Measurements from ENCODE around the gene MED27. TPM values are rescaled to one million over a fixed set of nuclear protein-coding genes. Genes with fewer than 3 reads are reported as not detected.

The MED27 gene
- total and polyA plus RNA-seq, 9 of the 15 experiments (the other 6 are each of a cell fraction or from before 2014, with no cell fraction given), result 24.4 to 91.0 (median 36.1) TPM

- intact Hi-C loops (cut with micrococcal nuclease), result no loop called here
- in situ Hi-C loops (cut with MboI), result no loop called here
- Histone ChIP-seq H3K4me1 (replicated peaks in 1 of 2; ENCODE audit: control insufficient read depth in 2 of 2, insufficient read depth in 2 of 2, low read length in 2 of 2) (peaks cover 0 to 7% of the 10 kb centered on the region in 2 experiments; a peak in 2 of 5 replicates), H3K79me2 (ENCODE audit: control insufficient read depth, insufficient read depth, low read length) (no peaks in the 10 kb centered on the region), H3K36me3 (ENCODE audit: control insufficient read depth, insufficient read depth, low read length) (no peaks in the 10 kb centered on the region), H3K4me3 (no peak overlapping the region), H3K9me3 (replicated peaks; ENCODE audit: control insufficient read depth, insufficient read depth, low read depth, low read length) (no peaks in the 10 kb centered on the region), H3K4me2 (ENCODE audit: insufficient read depth, low read length) (no peak overlapping the region), H3K27me3 (ENCODE audit: control insufficient read depth in 2 of 2, insufficient read depth in 2 of 2, low read length in 2 of 2) (no peaks in the 10 kb centered on the region), H3K27ac (ENCODE audit: extremely low read depth, low read depth, low read length) (no peak overlapping the region), H4K20me1 (replicated peaks; ENCODE audit: control insufficient read depth, insufficient read depth, low read length) (no peaks in the 10 kb centered on the region; the same call in 1 of the 2 replicates), H3K9ac (ENCODE audit: insufficient read depth in 1 of 2, low read depth in 2 of 2, low read length in 2 of 2) (no peak overlapping the region), H3K9me1 (ENCODE audit: control insufficient read depth, insufficient read depth, low read length) (no peaks in the 10 kb centered on the region), H2AFZ (ENCODE audit: low read depth, low read length) (no peak overlapping the region)
- ChIA-PET CTCF (ENCODE audit: low intra/inter-chr PET ratio) (no interaction called here), POLR2A (no interaction called here)
- DNase-seq (ENCODE audit: extremely low read depth in 1 of 4, low spot score in 3 of 4) (peak in 1 of 4 experiments; percentile 15), FAIRE-seq (no peak), ATAC-seq (no peak)
- no TSS peak for BruUV-seq (replicated peaks)
- TF ChIP-seq, protein P1, sequence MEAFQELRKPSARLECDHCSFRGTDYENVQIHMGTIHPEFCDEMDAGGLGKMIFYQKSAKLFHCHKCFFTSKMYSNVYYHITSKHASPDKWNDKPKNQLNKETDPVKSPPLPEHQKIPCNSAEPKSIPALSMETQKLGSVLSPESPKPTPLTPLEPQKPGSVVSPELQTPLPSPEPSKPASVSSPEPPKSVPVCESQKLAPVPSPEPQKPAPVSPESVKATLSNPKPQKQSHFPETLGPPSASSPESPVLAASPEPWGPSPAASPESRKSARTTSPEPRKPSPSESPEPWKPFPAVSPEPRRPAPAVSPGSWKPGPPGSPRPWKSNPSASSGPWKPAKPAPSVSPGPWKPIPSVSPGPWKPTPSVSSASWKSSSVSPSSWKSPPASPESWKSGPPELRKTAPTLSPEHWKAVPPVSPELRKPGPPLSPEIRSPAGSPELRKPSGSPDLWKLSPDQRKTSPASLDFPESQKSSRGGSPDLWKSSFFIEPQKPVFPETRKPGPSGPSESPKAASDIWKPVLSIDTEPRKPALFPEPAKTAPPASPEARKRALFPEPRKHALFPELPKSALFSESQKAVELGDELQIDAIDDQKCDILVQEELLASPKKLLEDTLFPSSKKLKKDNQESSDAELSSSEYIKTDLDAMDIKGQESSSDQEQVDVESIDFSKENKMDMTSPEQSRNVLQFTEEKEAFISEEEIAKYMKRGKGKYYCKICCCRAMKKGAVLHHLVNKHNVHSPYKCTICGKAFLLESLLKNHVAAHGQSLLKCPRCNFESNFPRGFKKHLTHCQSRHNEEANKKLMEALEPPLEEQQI (IDR thresholded peaks at IDR 0.05), result no peak
- TF ChIP-seq CC2D1A (IDR thresholded peaks at IDR 0.05), result no peak
- no peak for TF ChIP-seq HMBOX1 (IDR thresholded peaks at IDR 0.05)
- no peak for TF ChIP-seq PURB (CRISPR knock-in tag; IDR thresholded peaks at IDR 0.05; ENCODE audit: low read depth)
- no peak for TF ChIP-seq BCOR (IDR thresholded peaks at IDR 0.05)
- TF ChIP-seq MYC (IDR thresholded peaks at IDR 0.05; ENCODE audit: low read depth, low read length), result no peak
- no peak for TF ChIP-seq MYC (CRISPR knock-in tag; IDR thresholded peaks at IDR 0.05; ENCODE audit: borderline replicate concordance, low read depth)
- TF ChIP-seq IRF2 (CRISPR knock-in tag; IDR thresholded peaks at IDR 0.05), result no peak
- TF ChIP-seq RAD51 (IDR thresholded peaks at IDR 0.05; ENCODE audit: borderline replicate concordance, low read depth), result no peak
- TF ChIP-seq, protein P2, sequence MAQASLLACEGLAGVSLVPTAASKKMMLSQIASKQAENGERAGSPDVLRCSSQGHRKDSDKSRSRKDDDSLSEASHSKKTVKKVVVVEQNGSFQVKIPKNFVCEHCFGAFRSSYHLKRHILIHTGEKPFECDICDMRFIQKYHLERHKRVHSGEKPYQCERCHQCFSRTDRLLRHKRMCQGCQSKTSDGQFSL (CRISPR knock-in tag; IDR thresholded peaks at IDR 0.05), result no peak
- TF ChIP-seq, protein P2 (tag; IDR thresholded peaks at IDR 0.05), result no peak
- TF ChIP-seq POU5F1 (IDR thresholded peaks at IDR 0.05; ENCODE audit: borderline replicate concordance, low read depth, low read length, partially characterized antibody), result no peak
- 73% methylated on average over 4 of the region's 4 CpGs for WGBS (ENCODE audit: insufficient coverage, low coverage, missing lambda C conversion rate)
These were observed 79.7 kb downstream of the MED27 start for GRCh38 chr9:131999692-132000551.

Data from K562 (cell line).